T-helper 1 cell treated with Interleukin-12 subunit alpha and Interleukin-12 subunit beta and Interleukin-4 antibody, amounts not matched to agents 30 μg/mL and 1 μg/mL, for 36 hours (primary cell): ENCODE data around the gene PAK6.
A peak's percentile ranks its signal among the peaks of the same experiment; 100 is the strongest.

Experiments used
- H3K27ac Mint-ChIP-seq: one replicate; pipeline ENCODE4 v1.8.0; 2021; ENCODE audit warnings: mild to moderate bottlenecking, mixed read lengths
- H3K27me3 Mint-ChIP-seq: one replicate; pipeline ENCODE4 v1.8.0; 2021; ENCODE audit warnings: low read depth, mixed read lengths
- H3K36me3 Mint-ChIP-seq: one replicate; pipeline ENCODE4 v1.8.0; 2021; ENCODE audit warnings: low read depth, mixed read lengths
- H3K4me1 Mint-ChIP-seq: one replicate; pipeline ENCODE4 v1.8.0; 2021; ENCODE audit warnings: low read depth, mixed read lengths
- H3K4me3 Mint-ChIP-seq: one replicate; pipeline ENCODE4 v1.8.0; 2021; ENCODE audit warnings: mild to moderate bottlenecking, moderate library complexity, mixed read lengths
- H3K9me3 Mint-ChIP-seq: one replicate; pipeline ENCODE4 v1.8.0; 2021; ENCODE audit warnings: mixed read lengths

The PAK6 gene

DNA sequence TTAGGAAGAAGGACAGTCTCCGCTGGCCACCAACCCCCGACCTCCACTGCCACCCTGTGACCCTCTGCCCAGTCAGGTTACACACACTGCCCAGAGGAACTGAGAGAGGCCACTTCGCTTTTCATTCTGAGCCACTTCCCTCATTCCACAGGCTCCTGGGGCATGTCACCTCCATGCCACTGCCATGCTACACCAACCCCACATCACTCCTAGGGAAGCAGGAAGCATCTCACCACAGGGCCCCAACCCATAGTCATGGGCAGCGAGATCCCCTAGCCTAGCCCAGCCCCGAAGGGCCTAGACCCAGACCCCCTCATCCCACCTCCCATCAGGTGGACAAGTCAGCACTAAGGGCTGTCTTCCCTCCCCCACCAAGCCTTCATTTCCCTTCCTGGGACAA is 67.5 kb downstream of the PAK6 start:
- H3K9me3 Mint-ChIP-seq, result no peaks in the 10 kb centered on the region
- H3K4me1 Mint-ChIP-seq, result peaks cover 37% of the 10 kb centered on the region
- H3K36me3 Mint-ChIP-seq, result peaks cover 23% of the 10 kb centered on the region
- peak overlapping the region; percentile 56 for H3K27ac Mint-ChIP-seq
- H3K4me3 Mint-ChIP-seq, result peak overlapping the region; percentile 95
- peaks cover 4% of the 10 kb centered on the region for H3K27me3 Mint-ChIP-seq

DNA sequence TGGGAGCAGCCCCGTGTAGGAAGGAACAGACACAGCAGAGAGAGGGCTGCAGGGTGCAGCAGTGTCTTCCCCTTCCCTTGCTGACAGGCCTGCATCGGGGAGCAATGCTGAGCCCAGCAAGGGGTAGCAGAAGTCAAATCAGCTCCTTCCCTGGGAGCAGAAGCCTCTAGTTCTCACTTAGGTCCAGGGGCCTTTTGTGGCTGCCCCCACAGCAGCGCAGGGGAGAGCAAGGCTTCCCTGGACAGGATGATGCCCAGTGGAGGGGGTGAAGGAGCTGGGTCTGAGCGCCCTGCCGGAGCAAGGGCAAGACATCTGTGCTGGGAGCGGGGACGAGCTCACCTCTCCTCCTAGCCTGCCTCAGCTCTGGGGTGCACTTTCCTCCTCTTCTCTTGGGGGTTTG is 68.0 kb downstream of the PAK6 start:
- H3K4me3 Mint-ChIP-seq, result peak overlapping the region; percentile 95
- H3K27ac Mint-ChIP-seq, result peak overlapping the region; percentile 56
- peaks cover 7% of the 10 kb centered on the region for H3K27me3 Mint-ChIP-seq
- H3K4me1 Mint-ChIP-seq, result peaks cover 37% of the 10 kb centered on the region
- H3K9me3 Mint-ChIP-seq, result no peaks in the 10 kb centered on the region
- H3K36me3 Mint-ChIP-seq, result peaks cover 17% of the 10 kb centered on the region

DNA sequence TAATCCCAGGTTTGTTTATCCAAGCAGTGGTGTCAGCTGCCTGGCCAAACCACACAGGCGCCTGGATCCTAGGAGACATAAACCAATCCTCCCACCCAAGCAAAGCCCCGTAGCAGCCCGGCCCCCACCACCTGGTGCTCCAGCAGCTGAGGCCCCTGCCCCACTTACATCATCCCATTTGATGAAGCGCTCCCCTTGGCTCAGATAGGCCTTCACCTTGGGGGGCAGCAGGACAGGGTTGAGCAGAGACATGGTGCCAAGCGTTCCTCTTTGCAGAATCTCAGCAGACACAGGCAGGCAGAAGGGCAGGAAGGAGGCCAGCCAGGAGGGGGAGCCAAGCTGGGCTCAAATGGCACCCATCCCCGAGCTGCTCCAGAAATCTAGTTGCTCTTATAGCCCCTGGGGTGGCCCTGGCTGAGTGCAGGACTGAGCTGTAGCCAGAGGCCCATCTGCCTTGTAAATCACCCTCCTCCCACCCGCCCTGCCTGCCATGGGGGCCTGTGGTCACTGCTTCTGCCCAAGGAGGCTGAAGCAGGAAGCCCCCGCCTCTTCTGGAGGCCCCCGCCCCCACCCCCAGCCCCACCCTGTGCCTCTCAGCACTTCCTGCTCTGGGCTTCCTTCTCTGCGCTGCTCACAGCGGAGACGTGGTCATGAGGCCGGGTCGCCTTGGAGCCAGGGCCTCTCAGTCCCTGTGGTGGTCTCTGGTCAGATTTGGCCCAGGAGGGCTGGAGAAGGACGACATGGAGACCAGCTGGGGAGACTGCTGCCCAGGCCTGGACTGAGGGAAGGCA is 68.8 kb downstream of the PAK6 start, which contains the start of gene PLCB2:
TSS of gene PLCB2 (minus strand) at position 515 of the 791 bp plus-strand sequence. CDS start at position 252, 263 bp downstream.
- H3K36me3 Mint-ChIP-seq, result peaks cover 15% of the 10 kb centered on the region
- H3K4me1 Mint-ChIP-seq, result peaks cover 37% of the 10 kb centered on the region
- no peaks in the 10 kb centered on the region for H3K9me3 Mint-ChIP-seq
- peak within 1 kb of the TSS; percentile 95 for H3K4me3 Mint-ChIP-seq
- H3K27me3 Mint-ChIP-seq, result peaks cover 14% of the 10 kb centered on the region
- peak within 1 kb of the TSS; percentile 97 for H3K27ac Mint-ChIP-seq

DNA sequence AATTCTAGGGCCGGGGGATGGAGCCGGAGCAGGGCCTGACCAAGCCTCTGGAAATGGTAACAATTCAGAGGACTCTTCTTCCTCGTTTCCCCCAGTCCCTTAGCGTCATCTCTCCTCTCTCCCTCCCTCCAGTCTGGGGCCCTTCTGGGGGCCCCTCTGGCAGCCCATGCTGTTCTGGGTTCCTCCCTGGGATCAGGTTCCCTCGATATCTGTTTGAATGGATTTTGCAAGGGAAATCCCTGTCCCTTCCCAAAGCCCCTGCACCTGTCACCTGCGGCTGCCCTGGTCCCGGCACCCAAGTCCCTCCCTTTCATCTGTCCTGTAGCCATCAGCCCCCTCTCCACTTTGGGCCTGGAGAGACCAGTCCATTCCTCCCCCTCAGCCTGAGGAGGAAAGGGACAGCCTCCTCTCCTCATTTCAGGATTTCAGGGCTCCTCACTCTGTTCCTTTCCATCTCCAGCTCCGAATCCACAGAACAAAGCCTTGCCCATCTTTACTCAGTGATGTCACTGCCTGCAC is 70.5 kb downstream of the PAK6 start:
- peaks cover 31% of the 10 kb centered on the region for H3K27me3 Mint-ChIP-seq
- peaks cover 34% of the 10 kb centered on the region for H3K4me1 Mint-ChIP-seq
- H3K4me3 Mint-ChIP-seq, result peak overlapping the region; percentile 95
- H3K9me3 Mint-ChIP-seq, result no peaks in the 10 kb centered on the region
- H3K27ac Mint-ChIP-seq, result peak overlapping the region; percentile 97
- peaks cover 2% of the 10 kb centered on the region for H3K36me3 Mint-ChIP-seq

- Mint-ChIP-seq H3K36me3 (peaks cover 2% of the 10 kb centered on the region), H3K27me3 (peaks cover 36% of the 10 kb centered on the region), H3K4me3 (peak overlapping the region; percentile 62), H3K27ac (peak overlapping the region; percentile 97), H3K4me1 (peaks cover 29% of the 10 kb centered on the region), H3K9me3 (no peaks in the 10 kb centered on the region)
These were observed 71.4 kb downstream of the PAK6 start for GRCh38 chr15:40310001-40310959.

GRCh38 chr15:40310993-40311392 is 72.1 kb downstream of the PAK6 start:
- H3K27ac Mint-ChIP-seq, result no peak overlapping the region
- peaks cover 44% of the 10 kb centered on the region for H3K27me3 Mint-ChIP-seq
- peaks cover 2% of the 10 kb centered on the region for H3K36me3 Mint-ChIP-seq
- no peaks in the 10 kb centered on the region for H3K9me3 Mint-ChIP-seq
- H3K4me3 Mint-ChIP-seq, result no peak overlapping the region
- peaks cover 28% of the 10 kb centered on the region for H3K4me1 Mint-ChIP-seq

DNA sequence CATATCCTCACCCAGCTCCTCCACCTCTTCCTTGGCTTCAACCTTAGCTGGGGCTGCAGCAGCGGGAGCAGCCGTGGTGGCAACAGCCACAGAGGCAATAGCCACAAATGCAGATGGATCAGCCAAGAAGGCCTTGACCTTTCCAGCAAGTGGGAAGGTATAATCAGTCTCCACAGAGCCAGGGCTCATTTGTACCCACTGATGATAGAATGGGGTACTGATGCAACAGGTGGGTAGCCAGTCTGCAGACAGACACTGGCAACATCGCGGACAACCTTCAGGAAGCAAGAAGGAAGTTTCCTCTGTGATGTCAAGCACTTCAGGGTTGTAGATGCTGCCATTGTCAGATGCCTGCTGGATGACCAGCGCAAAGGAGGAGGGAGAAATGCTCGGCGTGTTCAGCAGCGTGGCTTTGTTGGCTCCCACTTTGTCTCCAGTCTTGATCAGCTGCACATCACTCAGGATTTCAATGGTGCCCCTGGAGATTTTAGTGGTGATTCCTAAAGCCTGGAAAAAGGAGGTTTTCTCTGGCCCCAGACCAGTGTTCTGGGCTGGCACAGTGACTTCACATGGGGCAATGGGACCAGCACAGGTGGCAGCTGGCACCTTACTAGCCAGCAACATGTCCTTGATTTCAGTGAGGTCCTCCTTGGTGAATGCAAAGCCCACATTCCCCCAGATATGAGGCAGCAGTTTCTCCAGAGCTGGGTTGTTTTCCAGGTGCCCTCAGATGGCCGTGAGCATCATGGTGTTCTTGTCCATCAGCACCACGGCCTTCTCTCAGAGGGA is 73.7 kb downstream of the PAK6 start:
- Mint-ChIP-seq H3K9me3 (no peaks in the 10 kb centered on the region), H3K27ac (no peak overlapping the region), H3K4me3 (no peak overlapping the region), H3K36me3 (peaks cover 2% of the 10 kb centered on the region), H3K27me3 (peaks cover 59% of the 10 kb centered on the region), H3K4me1 (peaks cover 18% of the 10 kb centered on the region)

- Mint-ChIP-seq H3K9me3 (no peaks in the 10 kb centered on the region), H3K27me3 (peaks cover 65% of the 10 kb centered on the region), H3K4me3 (no peak overlapping the region), H3K36me3 (no peaks in the 10 kb centered on the region), H3K27ac (no peak overlapping the region), H3K4me1 (peaks cover 15% of the 10 kb centered on the region)
These were observed 74.9 kb downstream of the PAK6 start for GRCh38 chr15:40313531-40314398.

- Mint-ChIP-seq H3K27ac (no peak overlapping the region), H3K4me3 (no peak overlapping the region), H3K4me1 (peaks cover 6% of the 10 kb centered on the region), H3K9me3 (no peaks in the 10 kb centered on the region), H3K27me3 (peaks cover 68% of the 10 kb centered on the region), H3K36me3 (no peaks in the 10 kb centered on the region)
These were observed 75.9 kb downstream of the PAK6 start for GRCh38 chr15:40314723-40315276.

- H3K9me3 Mint-ChIP-seq, result no peaks in the 10 kb centered on the region
- peaks cover 8% of the 10 kb centered on the region for H3K4me1 Mint-ChIP-seq
- H3K27me3 Mint-ChIP-seq, result peaks cover 72% of the 10 kb centered on the region
- H3K27ac Mint-ChIP-seq, result no peak overlapping the region
- H3K4me3 Mint-ChIP-seq, result no peak overlapping the region
- H3K36me3 Mint-ChIP-seq, result no peaks in the 10 kb centered on the region
These were observed 78.1 kb downstream of the PAK6 start for GRCh38 chr15:40316931-40317330.

DNA sequence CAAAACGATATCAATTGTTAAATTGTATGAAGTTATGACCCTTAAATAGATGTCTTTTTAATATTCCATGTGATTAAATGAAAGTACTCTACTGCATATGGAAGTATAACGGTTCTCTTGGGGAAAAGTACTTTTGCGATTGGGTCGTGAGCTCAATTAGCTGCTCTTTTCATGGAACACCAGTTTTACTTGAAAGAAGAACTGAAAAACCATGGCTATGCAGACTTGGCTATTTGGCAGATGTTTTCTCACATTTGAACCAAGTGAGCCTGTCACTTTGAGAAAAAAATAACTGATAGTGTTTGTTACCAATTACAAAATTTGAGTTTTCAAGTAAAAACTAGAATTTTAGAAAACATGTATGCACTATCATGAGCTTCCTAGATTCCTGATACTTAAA is 78.7 kb downstream of the PAK6 start:
- no peaks in the 10 kb centered on the region for H3K36me3 Mint-ChIP-seq
- peaks cover 15% of the 10 kb centered on the region for H3K4me1 Mint-ChIP-seq

DNA sequence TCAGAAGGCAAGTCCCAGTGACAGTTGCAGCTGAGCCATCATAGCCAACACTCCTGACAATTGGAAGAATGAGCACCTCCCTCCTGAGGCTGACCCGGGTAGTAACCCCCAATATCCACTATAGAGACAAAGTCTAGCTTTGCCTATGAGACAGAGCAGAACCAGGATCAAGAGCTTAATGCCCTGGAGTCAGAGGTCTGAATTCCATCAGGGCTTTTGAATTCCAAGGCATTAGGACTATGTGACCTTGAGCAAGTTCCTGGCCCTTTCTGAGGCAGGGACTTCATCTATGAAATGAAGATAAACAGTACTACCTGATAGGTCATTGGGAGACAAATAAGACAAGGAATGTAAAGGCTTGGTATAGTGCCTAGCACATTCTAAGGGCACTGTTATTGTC is 81.5 kb downstream of the PAK6 start:
- H3K27ac Mint-ChIP-seq, result no peak overlapping the region
- H3K4me3 Mint-ChIP-seq, result no peak overlapping the region

More for the DNA sequence above, 78.7 kb downstream of the PAK6 start:
- Mint-ChIP-seq H3K27ac (no peak overlapping the region), H3K4me3 (no peak overlapping the region), H3K9me3 (no peaks in the 10 kb centered on the region), H3K27me3 (peaks cover 66% of the 10 kb centered on the region)

DNA sequence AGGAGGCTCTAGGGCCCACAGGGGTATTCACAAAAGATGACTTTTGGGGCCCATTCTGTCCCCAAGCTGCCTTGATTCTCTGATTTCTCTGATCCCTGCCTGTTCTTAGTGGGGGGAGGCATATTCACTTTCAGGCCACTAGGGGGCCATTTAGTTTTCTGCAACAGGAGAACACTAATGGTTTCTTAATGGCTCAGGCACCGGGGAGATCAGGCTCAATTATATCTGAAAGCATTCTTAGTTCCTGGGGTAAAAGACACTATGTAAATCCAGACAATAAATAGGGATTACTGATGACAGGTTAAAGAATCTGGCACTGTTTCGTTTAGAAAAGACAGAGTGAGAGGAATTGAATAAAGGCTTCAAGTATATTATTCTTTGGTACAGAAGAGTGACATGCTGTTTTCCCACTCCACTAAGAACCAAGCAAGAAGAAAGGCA is 82.1 kb downstream of the PAK6 start:
- Mint-ChIP-seq H3K4me1 (peaks cover 24% of the 10 kb centered on the region), H3K27ac (no peak overlapping the region)

More for the DNA sequence above, 81.5 kb downstream of the PAK6 start:
- peaks cover 45% of the 10 kb centered on the region for H3K27me3 Mint-ChIP-seq
- H3K4me1 Mint-ChIP-seq, result peaks cover 22% of the 10 kb centered on the region
- no peaks in the 10 kb centered on the region for H3K9me3 Mint-ChIP-seq
- H3K36me3 Mint-ChIP-seq, result no peaks in the 10 kb centered on the region

More for the DNA sequence above, 82.1 kb downstream of the PAK6 start:
- no peaks in the 10 kb centered on the region for H3K9me3 Mint-ChIP-seq
- H3K36me3 Mint-ChIP-seq, result peaks cover 1% of the 10 kb centered on the region
- peaks cover 41% of the 10 kb centered on the region for H3K27me3 Mint-ChIP-seq
- H3K4me3 Mint-ChIP-seq, result peak overlapping the region; percentile 55
